Measurements from ENCODE around the gene DIRAS1. TPM values are rescaled to one million over a fixed set of nuclear protein-coding genes. Genes with fewer than 3 reads are reported as not detected.
"Not testable (repeated sequence)": the region's sequence is repeated elsewhere in the genome, so short reads cannot be mapped to it uniquely, and the experiment has no call there.

Gene DIRAS1
- total RNA-seq, 1 experiment from 2014 or later, result 0.37 TPM

DNA sequence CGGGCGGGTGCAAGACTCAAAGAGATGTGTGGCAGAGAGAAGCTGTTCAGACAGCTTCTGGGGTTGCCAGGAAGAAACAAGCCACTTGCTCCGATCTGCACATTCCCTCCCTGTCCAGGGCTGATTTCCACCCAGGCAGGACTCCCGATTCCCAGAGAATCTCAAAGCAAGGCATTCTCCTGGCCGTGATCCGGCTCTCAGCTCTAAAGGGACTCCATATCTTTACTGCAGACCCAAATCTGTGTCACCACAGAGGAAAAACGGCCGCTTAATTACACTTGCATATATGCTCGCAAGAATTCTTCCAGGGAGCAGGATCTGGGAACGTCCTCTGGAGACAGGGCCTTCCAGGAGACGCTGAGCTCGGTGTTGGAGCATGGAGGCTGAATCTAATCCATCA, 44.3 kb downstream of the DIRAS1 start:
- Mint-ChIP-seq H3K27me3 (ENCODE audit: insufficient read depth, unreplicated experiment) (peaks cover 60% of the 10 kb centered on the region), H3K27ac (ENCODE audit: low read depth, unreplicated experiment) (no peak overlapping the region), H3K4me3 (ENCODE audit: unreplicated experiment) (no peak overlapping the region), H3K4me1 (ENCODE audit: insufficient read depth, unreplicated experiment) (no peaks in the 10 kb centered on the region), H3K9me3 (ENCODE audit: unreplicated experiment) (no peaks in the 10 kb centered on the region), H3K36me3 (ENCODE audit: insufficient read depth, unreplicated experiment) (no peaks in the 10 kb centered on the region)
- POLR2A ChIA-PET, result interaction anchor here (0.5 to 0.7 kb wide), 3 partner anchors 15 to 71 kb away, joined by 3 read pairs; no protein-coding TSS in a partner anchor
- DNase-seq (ENCODE audit: unreplicated experiment), result no peak
- intact Hi-C loops (cut with micrococcal nuclease), result no loop called here
- TF ChIP-seq CTCF (IDR thresholded peaks at IDR 0.05; ENCODE audit: unreplicated experiment), result no peak
- no TSS peak for BruUV-seq (replicated peaks)
- CTCF ChIA-PET, result interaction anchor here (0.6 to 0.8 kb wide), 3 partner anchors 28 to 40 kb away, joined by 3 to 4 read pairs (median 4); no protein-coding TSS in a partner anchor

DNA sequence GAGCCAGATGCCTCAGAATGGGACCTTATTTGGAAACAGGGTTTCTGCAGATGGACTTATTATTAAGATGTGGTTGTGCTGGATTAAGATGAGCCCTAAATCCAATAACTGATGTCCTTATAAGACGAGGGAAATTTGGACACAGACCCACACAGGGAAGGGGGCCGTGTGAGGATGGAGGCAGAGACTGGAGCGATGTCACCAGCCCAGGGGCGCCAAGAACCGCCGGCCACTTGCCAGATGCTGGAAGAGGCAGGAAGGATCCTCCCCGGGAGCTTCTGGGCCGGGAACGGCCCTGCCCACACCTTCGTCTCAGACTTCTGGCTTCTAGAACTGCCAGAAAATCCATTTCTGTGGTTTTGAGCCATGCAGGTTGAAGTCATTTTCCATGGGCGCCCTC, 45.3 kb downstream of the DIRAS1 start:
- H3K27me3 Mint-ChIP-seq (ENCODE audit: insufficient read depth, unreplicated experiment), result peaks cover 60% of the 10 kb centered on the region
- no peaks in the 10 kb centered on the region for H3K9me3 Mint-ChIP-seq (ENCODE audit: unreplicated experiment)
- no peak for DNase-seq (ENCODE audit: unreplicated experiment)
- H3K36me3 Mint-ChIP-seq (ENCODE audit: insufficient read depth, unreplicated experiment), result no peaks in the 10 kb centered on the region
- ChIA-PET CTCF (no interaction called here), POLR2A (interaction anchor here (0.7 kb wide), 1 partner anchor 72 kb away, joined by 3 read pairs; no protein-coding TSS in a partner anchor)
- no peaks in the 10 kb centered on the region for H3K4me1 Mint-ChIP-seq (ENCODE audit: insufficient read depth, unreplicated experiment)
- no peak overlapping the region for H3K4me3 Mint-ChIP-seq (ENCODE audit: unreplicated experiment)
- BruUV-seq (replicated peaks), result no TSS peak
- intact Hi-C loops (cut with micrococcal nuclease), result no loop called here
- H3K27ac Mint-ChIP-seq (ENCODE audit: low read depth, unreplicated experiment), result no peak overlapping the region
- no peak for TF ChIP-seq CTCF (IDR thresholded peaks at IDR 0.05; ENCODE audit: unreplicated experiment)

DNA sequence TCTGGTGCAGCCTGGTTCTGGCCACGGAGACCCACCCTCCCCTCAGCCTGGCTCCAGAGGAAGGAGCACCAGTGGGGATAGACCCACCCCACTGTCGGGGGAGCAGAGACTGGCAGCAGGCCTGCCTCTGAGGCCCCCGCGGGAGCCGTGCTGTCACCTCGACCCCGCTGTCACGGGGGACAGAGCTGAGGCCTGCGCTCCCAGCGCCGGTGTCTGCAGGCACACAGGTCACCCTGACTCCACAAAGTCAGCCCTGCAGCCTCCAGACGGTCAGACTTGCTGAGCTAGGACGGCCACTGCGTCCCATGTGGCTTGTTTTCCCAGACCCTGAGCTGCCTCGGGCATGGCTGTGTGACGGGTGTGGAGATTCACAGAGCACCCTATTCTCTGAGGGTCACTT, 51.0 kb downstream of the DIRAS1 start:
- no TSS peak for BruUV-seq (replicated peaks)
- CTCF ChIA-PET, result interaction anchor here (1.5 to 2.1 kb wide), 2 partner anchors 22 kb away, joined by 3 to 9 read pairs; no protein-coding TSS in a partner anchor
- TF ChIP-seq CTCF (IDR thresholded peaks at IDR 0.05; ENCODE audit: unreplicated experiment), result no peak
- Mint-ChIP-seq H3K27ac (ENCODE audit: low read depth, unreplicated experiment) (no peak overlapping the region), H3K4me3 (ENCODE audit: unreplicated experiment) (no peak overlapping the region), H3K9me3 (ENCODE audit: unreplicated experiment) (no peaks in the 10 kb centered on the region), H3K4me1 (ENCODE audit: insufficient read depth, unreplicated experiment) (no peaks in the 10 kb centered on the region), H3K27me3 (ENCODE audit: insufficient read depth, unreplicated experiment) (peaks cover 9% of the 10 kb centered on the region), H3K36me3 (ENCODE audit: insufficient read depth, unreplicated experiment) (peaks cover 7% of the 10 kb centered on the region)
- intact Hi-C loops (cut with micrococcal nuclease), result no loop called here
- POLR2A ChIA-PET, result no interaction called here
- DNase-seq (ENCODE audit: unreplicated experiment), result no peak

DNA sequence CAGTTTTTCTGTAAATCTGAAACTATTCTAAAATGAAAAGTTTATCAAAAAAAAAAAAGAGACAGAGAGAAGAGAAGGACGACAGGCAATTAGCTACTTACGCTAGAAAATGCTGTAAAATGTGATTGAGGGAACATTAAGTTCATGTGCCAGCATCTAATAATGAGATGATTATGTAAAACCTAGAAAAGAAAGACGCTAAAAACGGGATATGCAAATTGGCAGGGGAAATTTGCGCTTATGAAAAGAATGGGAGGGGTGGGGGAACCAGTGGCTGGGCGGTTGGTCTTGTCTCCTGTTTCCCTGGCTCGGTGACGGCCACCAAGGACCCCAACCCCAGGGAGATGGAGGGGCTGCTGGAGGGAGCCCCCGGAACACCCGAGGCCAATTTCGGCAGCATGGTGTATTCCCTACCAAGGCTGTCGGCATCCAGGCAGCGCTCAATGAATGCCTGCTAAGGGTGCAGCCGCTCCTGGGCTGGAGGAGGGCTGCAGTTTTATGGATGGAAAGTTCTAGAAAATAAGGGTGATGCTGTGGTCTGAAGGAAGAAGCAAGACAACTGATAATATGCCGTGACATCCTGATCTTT, 52.9 kb downstream of the DIRAS1 start:
- H3K9me3 Mint-ChIP-seq (ENCODE audit: unreplicated experiment), result no peaks in the 10 kb centered on the region
- BruUV-seq (replicated peaks), result no TSS peak
- ChIA-PET CTCF (interaction anchor here (0.6 to 0.7 kb wide), 2 partner anchors 36 to 73 kb away, joined by 3 read pairs; no protein-coding TSS in a partner anchor), POLR2A (no interaction called here)
- H3K36me3 Mint-ChIP-seq (ENCODE audit: insufficient read depth, unreplicated experiment), result peaks cover 7% of the 10 kb centered on the region
- DNase-seq (ENCODE audit: unreplicated experiment), result no peak
- TF ChIP-seq CTCF (IDR thresholded peaks at IDR 0.05; ENCODE audit: unreplicated experiment), result no peak
- no peak overlapping the region for H3K4me3 Mint-ChIP-seq (ENCODE audit: unreplicated experiment)
- no peaks in the 10 kb centered on the region for H3K4me1 Mint-ChIP-seq (ENCODE audit: insufficient read depth, unreplicated experiment)
- no peak overlapping the region for H3K27ac Mint-ChIP-seq (ENCODE audit: low read depth, unreplicated experiment)
- intact Hi-C loops (cut with micrococcal nuclease), result no loop called here
- H3K27me3 Mint-ChIP-seq (ENCODE audit: insufficient read depth, unreplicated experiment), result no peaks in the 10 kb centered on the region

DNA sequence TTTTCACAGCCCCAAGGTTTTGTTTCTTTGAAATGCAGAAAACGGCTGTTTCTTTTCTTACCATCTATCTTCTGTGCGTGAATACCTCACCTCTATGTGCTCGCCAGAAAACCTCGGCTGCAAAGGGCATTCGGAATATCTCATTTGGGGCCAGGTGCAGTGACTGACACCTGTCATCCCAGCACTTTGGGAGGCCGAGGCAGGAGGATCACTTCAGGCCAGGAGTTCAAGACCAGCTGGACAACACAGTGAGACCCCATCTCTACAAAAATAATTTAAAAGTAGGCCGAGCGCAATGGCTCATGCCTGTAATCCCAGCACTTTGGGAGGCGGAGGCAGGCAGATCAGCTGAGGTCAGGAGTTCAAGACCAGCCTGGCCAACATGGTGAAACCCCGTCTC, 53.8 kb downstream of the DIRAS1 start:
- H3K4me3 Mint-ChIP-seq (ENCODE audit: unreplicated experiment); H3K27ac Mint-ChIP-seq (ENCODE audit: low read depth, unreplicated experiment); H3K36me3 Mint-ChIP-seq (ENCODE audit: insufficient read depth, unreplicated experiment); BruUV-seq (replicated peaks); intact Hi-C loops (cut with micrococcal nuclease); H3K27me3 Mint-ChIP-seq (ENCODE audit: insufficient read depth, unreplicated experiment); CTCF ChIA-PET; POLR2A ChIA-PET; H3K9me3 Mint-ChIP-seq (ENCODE audit: unreplicated experiment); H3K4me1 Mint-ChIP-seq (ENCODE audit: insufficient read depth, unreplicated experiment); DNase-seq (ENCODE audit: unreplicated experiment): not testable (repeated sequence)
